T-cell (primary cell): ENCODE measurements around the gene TMBIM6. TPM values are rescaled to one million over a fixed set of nuclear protein-coding genes. Genes with fewer than 3 reads are reported as not detected.

Source experiments
- ATAC-seq, 4 experiments: fragments of 200-7000 bp in 3 of 4; fragments of 150-1000 bp in 1 of 4; cut with Tn5 transposase; replicated peaks in 1 of 4; 1 replicate in 3 of 4; 2 replicates in 1 of 4; pipeline ENCODE4 v1.10.0; 2021; ENCODE audit warnings: moderate library complexity in 3 of 4, mild to moderate bottlenecking in 2 of 4, moderate number of reproducible peaks in 1 of 4
- CTCF ChIA-PET, 2 donors: fragments of 300-600 bp; sonication (Branson Sonifier 250); formaldehyde crosslinking; loops; one replicate each; lab custom pipeline; 2022; ENCODE audit warnings: antibody characterized with exemption in 2 of 2; lab: Charles Lee
- POLR2A ChIA-PET, 2 donors: fragments of 300-600 bp; sonication (Branson Sonifier 250); formaldehyde crosslinking; loops; one replicate each; lab custom pipeline; 2022; ENCODE audit warnings: antibody characterized with exemption in 2 of 2; lab: Charles Lee
- DNase-seq, 35 experiments: peaks; one replicate each; pipeline versions ENCODE4 v3.0.0 to v3.0.0-alpha.2; 2013 to 2023
- H3K27ac ChIP-seq: one replicate; pipeline ENCODE4 v1.5.1; 2013; ENCODE audit warnings: low read length
- H3K27me3 ChIP-seq, 2 experiments: replicated peaks in 1 of 2; 1 replicate in 1 of 2; 2 replicates in 1 of 2; pipeline versions ENCODE4 v1.6.1 to v1.7.0; 2013; ENCODE audit warnings: low read length in 1 of 2, mixed read lengths in 1 of 2; ENCODE audit not compliant: control insufficient read depth in 2 of 2, insufficient read depth in 2 of 2; ENCODE audit errors: extremely low read depth in 1 of 2
- H3K36me3 ChIP-seq, 2 donors: 1 replicate in 1 of 2; 2 replicates in 1 of 2; pipeline versions ENCODE4 v1.6.1 to v1.7.0; 2013; ENCODE audit warnings: low read length in 1 of 2; ENCODE audit not compliant: control insufficient read depth in 2 of 2, insufficient read depth in 1 of 2; ENCODE audit errors: extremely low read depth in 1 of 2
- H3K4me1 ChIP-seq, 2 experiments: 1 replicate in 1 of 2; 2 replicates in 1 of 2; pipeline versions ENCODE4 v1.6.1 to v1.7.0; 2013; ENCODE audit warnings: low read length in 2 of 2, mixed read lengths in 1 of 2; ENCODE audit not compliant: insufficient read depth in 2 of 2, control insufficient read depth in 1 of 2; ENCODE audit errors: extremely low read depth in 1 of 2
- H3K4me3 ChIP-seq, 2 donors: 1 replicate in 1 of 2; 2 replicates in 1 of 2; pipeline versions ENCODE4 v1.5.1 to v1.7.0; 2013; ENCODE audit warnings: mild to moderate bottlenecking in 2 of 2, low read length in 1 of 2, moderate library complexity in 1 of 2; ENCODE audit not compliant: control insufficient read depth in 1 of 2; ENCODE audit errors: extremely low read depth in 1 of 2
- H3K9me3 ChIP-seq: 2 replicates; pipeline ENCODE4 v1.7.0; 2013
- H3K27ac Mint-ChIP-seq, 2 donors: one replicate each; pipeline ENCODE4 v1.8.0; 2020 to 2021; ENCODE audit warnings: mild to moderate bottlenecking in 2 of 2, mixed read lengths in 2 of 2
- H3K27me3 Mint-ChIP-seq, 2 donors: one replicate each; pipeline ENCODE4 v1.8.0; 2021 to 2022; ENCODE audit warnings: mixed read lengths in 2 of 2
- H3K36me3 Mint-ChIP-seq: one replicate; pipeline ENCODE4 v1.8.0; 2021; ENCODE audit warnings: mixed read lengths
- H3K4me1 Mint-ChIP-seq, 3 donors: one replicate each; pipeline ENCODE4 v1.8.0; 2020 to 2022; ENCODE audit warnings: mixed read lengths in 3 of 3, mild to moderate bottlenecking in 1 of 3
- H3K4me3 Mint-ChIP-seq, 3 donors: one replicate each; pipeline ENCODE4 v1.8.0; 2020 to 2022; ENCODE audit warnings: mild to moderate bottlenecking in 3 of 3, mixed read lengths in 3 of 3, moderate library complexity in 3 of 3
- H3K9me3 Mint-ChIP-seq, 3 donors: one replicate each; pipeline ENCODE4 v1.8.0; 2020 to 2022; ENCODE audit warnings: mixed read lengths in 3 of 3
- WGBS: methylation state at CpG from one replicate; pipeline ENCODE4 v1.1.5; 2013; ENCODE audit warnings: missing lambda C conversion rate; ENCODE audit not compliant: insufficient coverage; 5-methylcytosine and 5-hydroxymethylcytosine counted together
- total RNA-seq, 35 experiments: library from RNA in 6 of 35; stranded (reverse) in 6 of 35; fragments of 120-200 nt in 1 of 35; gene quantifications; one replicate each; pipeline versions ENCODE4 v1.2.1 to v1.2.4 and lab custom pipeline; 2013 to 2026

Gene TMBIM6
- total RNA-seq, 5 donors from 2014 or later (not counting 1 experiment from before 2014, with no cell fraction given), result 333 to 426 (median 401) TPM

DNA sequence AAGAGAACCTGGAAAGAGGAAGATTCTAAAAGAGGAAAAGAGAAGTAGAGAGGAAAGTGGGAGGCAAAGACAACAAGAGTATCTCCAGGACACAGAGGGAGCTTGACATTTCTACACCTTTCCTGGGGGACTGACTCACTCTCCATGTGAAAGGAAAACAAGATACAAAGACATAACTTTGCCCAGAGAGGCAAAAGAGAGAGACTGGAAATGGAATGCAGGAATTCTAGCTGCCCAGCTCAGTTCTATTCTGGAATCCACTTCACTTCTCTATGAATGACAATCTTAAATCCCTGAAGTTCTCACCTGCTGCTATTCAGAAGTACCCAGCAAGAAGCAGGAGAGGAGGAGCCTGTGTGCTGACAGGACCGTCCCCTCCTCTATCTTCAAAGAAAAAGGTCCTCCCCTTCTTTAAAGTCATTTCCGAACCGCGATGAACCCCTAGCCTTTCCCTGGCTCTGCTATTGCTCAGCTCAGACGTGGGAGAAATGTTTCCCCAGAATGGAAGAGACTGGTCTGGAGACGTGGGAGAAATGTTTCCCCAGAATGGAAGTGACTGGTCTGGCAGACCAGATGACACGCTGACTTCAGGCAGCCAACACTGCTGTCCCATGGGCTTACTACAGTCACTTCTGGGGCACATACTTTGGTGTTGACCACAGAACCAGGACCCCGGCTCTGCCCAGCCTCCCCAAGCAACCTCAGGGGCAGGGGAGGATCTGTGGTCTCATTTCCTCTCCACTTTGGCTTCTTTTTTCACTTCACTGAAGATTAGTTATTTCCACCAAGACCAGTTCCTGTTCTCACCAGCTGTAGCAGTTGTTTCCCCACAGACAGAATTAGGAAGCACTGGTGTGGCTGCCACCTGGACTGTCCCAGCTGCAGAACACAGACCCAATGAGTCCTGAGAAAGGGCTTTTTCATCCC, 42.5 kb upstream of the TMBIM6 start:
- Histone ChIP-seq H3K27ac (peak overlapping the region; percentile 69), H3K4me1 (peaks cover 22 to 40% of the 10 kb centered on the region in 2 experiments), H3K27me3 (no peaks in the 10 kb centered on the region), H3K9me3 (no peaks in the 10 kb centered on the region), H3K36me3 (no peaks in the 10 kb centered on the region), H3K4me3 (peak overlapping the region; percentile 26 to 41)
- H3K4me3 Mint-ChIP-seq, result peak overlapping the region; percentile 72 to 89 (median 75)
- H3K4me1 Mint-ChIP-seq, result peaks cover 55 to 67% (median 56%) of the 10 kb centered on the region in 3 donors
- H3K9me3 Mint-ChIP-seq, result no peaks in the 10 kb centered on the region
- ATAC-seq (peak; percentile 70 to 77 (median 74)), DNase-seq (peak in 16 of 35 experiments; percentile 6 to 56 (median 12))
- H3K36me3 Mint-ChIP-seq, result no peaks in the 10 kb centered on the region
- CTCF ChIA-PET, result interaction anchor here (0.6 to 1.5 kb wide), 5 partner anchors 25 to 64 kb away, joined by 3 read pairs; no protein-coding TSS in a partner anchor
- POLR2A ChIA-PET, result no interaction called here
- H3K27ac Mint-ChIP-seq, result peak overlapping the region; percentile 83 to 91
- no peaks in the 10 kb centered on the region for H3K27me3 Mint-ChIP-seq
- 9% methylated on average over 3 of the region's 8 CpGs for WGBS

GRCh38 chr12:49702009-49702408, 39.3 kb upstream of the TMBIM6 start:
- ChIA-PET CTCF (interaction anchor here in 1 of 2 donors (0.7 to 9.0 kb wide), 3 partner anchors 39 to 66 kb away, joined by 3 to 100 read pairs (median 4); partner anchors contain the start of gene TMBIM6), POLR2A (no interaction called here)
- no peak overlapping the region for H3K4me3 Mint-ChIP-seq
- DNase-seq, result no peak
- H3K4me1 ChIP-seq, result peaks cover 36 to 64% of the 10 kb centered on the region in 2 experiments
- H3K4me1 Mint-ChIP-seq, result peaks cover 68 to 83% (median 74%) of the 10 kb centered on the region in 3 donors
- no peak for ATAC-seq
- 80% methylated on average over 2 of the region's 3 CpGs for WGBS
- no peaks in the 10 kb centered on the region for H3K27me3 ChIP-seq
- peak overlapping the region in 1 of 2 donors; percentile 36 for H3K27ac Mint-ChIP-seq
- H3K4me3 ChIP-seq, result no peak overlapping the region
- H3K27ac ChIP-seq, result no peak overlapping the region
- no peaks in the 10 kb centered on the region for H3K9me3 ChIP-seq
- no peaks in the 10 kb centered on the region for H3K27me3 Mint-ChIP-seq
- no peaks in the 10 kb centered on the region for H3K9me3 Mint-ChIP-seq
- H3K36me3 Mint-ChIP-seq, result no peaks in the 10 kb centered on the region
- H3K36me3 ChIP-seq, result no peaks in the 10 kb centered on the region

GRCh38 chr12:49702676-49703215, 38.6 kb upstream of the TMBIM6 start:
- ATAC-seq, result no peak
- ChIA-PET POLR2A (interaction anchor here in 1 of 2 donors (1.5 kb wide), 1 partner anchor 32 kb away, joined by 5 read pairs; no protein-coding TSS in a partner anchor), CTCF (interaction anchor here (0.6 to 9.0 kb wide), 6 partner anchors 38 to 83 kb away, joined by 3 to 100 read pairs (median 6); partner anchors contain the start of gene TMBIM6 (in 1 of the 2))
- Histone ChIP-seq H3K27ac (no peak overlapping the region), H3K9me3 (no peaks in the 10 kb centered on the region), H3K27me3 (no peaks in the 10 kb centered on the region), H3K4me3 (no peak overlapping the region), H3K4me1 (peaks cover 36 to 67% of the 10 kb centered on the region in 2 experiments), H3K36me3 (no peaks in the 10 kb centered on the region)
- H3K4me3 Mint-ChIP-seq, result no peak overlapping the region
- H3K36me3 Mint-ChIP-seq, result no peaks in the 10 kb centered on the region
- peaks cover 68 to 87% (median 72%) of the 10 kb centered on the region in 3 donors for H3K4me1 Mint-ChIP-seq
- peak overlapping the region; percentile 67 to 72 for H3K27ac Mint-ChIP-seq
- DNase-seq, result no peak
- no peaks in the 10 kb centered on the region for H3K27me3 Mint-ChIP-seq
- H3K9me3 Mint-ChIP-seq, result no peaks in the 10 kb centered on the region

- Histone ChIP-seq H3K27me3 (no peaks in the 10 kb centered on the region), H3K9me3 (no peaks in the 10 kb centered on the region), H3K36me3 (no peaks in the 10 kb centered on the region), H3K4me1 (peaks cover 30 to 62% of the 10 kb centered on the region in 2 experiments), H3K27ac (no peak overlapping the region), H3K4me3 (no peak overlapping the region)
- DNase-seq (peak in 20 of 35 experiments; percentile 5 to 66 (median 25)), ATAC-seq (peak in 1 of 4 experiments; percentile 11)
- H3K4me1 Mint-ChIP-seq, result peaks cover 60 to 79% (median 67%) of the 10 kb centered on the region in 3 donors
- WGBS, result 37% methylated on average over 2 of the region's 3 CpGs
- no peaks in the 10 kb centered on the region for H3K36me3 Mint-ChIP-seq
- ChIA-PET CTCF (interaction anchor here (0.6 to 9.0 kb wide), 11 partner anchors 14 to 221 kb away, joined by 3 to 100 read pairs (median 4); partner anchors contain the start of gene TMBIM6 (in 1 of the 2)), POLR2A (interaction anchor here in 1 of 2 donors (1.3 to 1.5 kb wide), 2 partner anchors 33 to 48 kb away, joined by 3 to 5 read pairs; no protein-coding TSS in a partner anchor)
- no peaks in the 10 kb centered on the region for H3K27me3 Mint-ChIP-seq
- H3K9me3 Mint-ChIP-seq, result no peaks in the 10 kb centered on the region
- peak overlapping the region in 1 of 3 donors; percentile 93 for H3K4me3 Mint-ChIP-seq
- peak overlapping the region; percentile 59 to 78 for H3K27ac Mint-ChIP-seq
These were observed 37.7 kb upstream of the TMBIM6 start for GRCh38 chr12:49703647-49704137.

DNA sequence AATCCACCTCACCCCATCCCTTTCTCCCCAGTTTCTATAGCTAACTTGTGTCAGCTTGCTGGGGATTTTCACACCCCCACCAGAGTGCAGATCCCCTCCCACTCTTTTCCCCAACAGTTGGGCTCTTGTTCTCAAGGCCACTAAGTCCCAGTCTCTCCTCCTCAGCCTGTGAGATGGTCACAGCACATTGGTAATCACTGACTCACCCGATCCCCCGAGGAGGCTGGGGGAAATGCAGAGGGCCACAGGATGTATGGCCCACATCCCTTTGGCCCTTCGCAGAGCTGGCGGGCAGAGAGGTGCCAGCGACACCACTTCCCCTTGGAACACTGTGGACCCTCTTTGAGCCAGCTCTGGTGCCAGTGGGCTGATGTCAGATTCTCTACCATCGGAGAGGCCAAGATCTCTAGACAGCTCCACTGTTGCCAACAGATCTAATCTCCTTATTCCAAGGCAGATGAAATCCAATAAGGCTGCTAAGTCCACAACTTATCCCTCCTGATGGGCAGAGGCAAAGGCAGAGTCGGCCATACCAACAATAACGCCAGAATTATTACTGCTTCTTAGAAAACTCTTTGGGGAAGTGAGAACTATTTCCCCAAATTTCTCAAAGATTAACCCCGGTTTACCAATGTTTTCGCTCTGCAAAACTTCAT, 35.8 kb upstream of the TMBIM6 start:
- Mint-ChIP-seq H3K27me3 (peaks cover 0 to 4% of the 10 kb centered on the region in 2 donors), H3K36me3 (no peaks in the 10 kb centered on the region), H3K4me3 (peak overlapping the region; percentile 91 to 93 (median 92)), H3K9me3 (no peaks in the 10 kb centered on the region), H3K27ac (peak overlapping the region; percentile 73 to 80), H3K4me1 (peaks cover 48 to 60% (median 53%) of the 10 kb centered on the region in 3 donors)
- POLR2A ChIA-PET, result interaction anchor here (0.6 to 1.2 kb wide), 3 partner anchors 36 to 80 kb away, joined by 4 to 11 read pairs (median 4); no protein-coding TSS in a partner anchor
- Histone ChIP-seq H3K27ac (no peak overlapping the region), H3K36me3 (no peaks in the 10 kb centered on the region), H3K9me3 (no peaks in the 10 kb centered on the region), H3K27me3 (peaks cover 0 to 5% of the 10 kb centered on the region in 2 experiments), H3K4me1 (peaks cover 25 to 47% of the 10 kb centered on the region in 2 experiments), H3K4me3 (peak overlapping the region; percentile 72 to 81)
- DNase-seq (peak in 3 of 35 experiments; percentile 11 to 30 (median 22)), ATAC-seq (no peak)
- 34% methylated on average over 10 of the region's 10 CpGs for WGBS
- CTCF ChIA-PET, result interaction anchor here (0.9 to 9.0 kb wide), 9 partner anchors 15 to 72 kb away, joined by 3 to 100 read pairs (median 4); partner anchors contain the start of gene TMBIM6 (in 1 of the 2)
